GM15510 (cell line): Measurements from ENCODE around the gene TPGS2.

Experiments
- POLR2A ChIP-seq: IDR thresholded peaks from 3 replicates; pipeline ENCODE4 v1.6.1; 2011; ENCODE audit warnings: borderline replicate concordance; ENCODE audit not compliant: insufficient read length; ENCODE audit errors: extremely low read depth

The TPGS2 gene

GRCh38 chr18:36831139-36831538 is 2.3 kb upstream of the TPGS2 start:
- no peak for TF ChIP-seq POLR2A

- TF ChIP-seq POLR2A, result no peak
Measured at GRCh38 chr18:36830158-36830495, 1.3 kb upstream of the TPGS2 start.

GRCh38 chr18:36829362-36830157 is 758 bp upstream of the TPGS2 start:
- TF ChIP-seq POLR2A, result no peak

- no peak for TF ChIP-seq POLR2A
Measured at GRCh38 chr18:36828157-36828629, 609 bp downstream of the TPGS2 start.

- no peak for TF ChIP-seq POLR2A
Measured at GRCh38 chr18:36826556-36826955, 2.2 kb downstream of the TPGS2 start.

GRCh38 chr18:36825526-36825925 is 3.3 kb downstream of the TPGS2 start:
- no peak for TF ChIP-seq POLR2A

GRCh38 chr18:36821681-36822080 is 7.1 kb downstream of the TPGS2 start:
- TF ChIP-seq POLR2A, result no peak

GRCh38 chr18:36819621-36820020 is 9.2 kb downstream of the TPGS2 start:
- no peak for TF ChIP-seq POLR2A

- TF ChIP-seq POLR2A, result no peak
Measured at GRCh38 chr18:36818652-36819051, 10.2 kb downstream of the TPGS2 start.

GRCh38 chr18:36817039-36817438 is 11.8 kb downstream of the TPGS2 start:
- no peak for TF ChIP-seq POLR2A

- TF ChIP-seq POLR2A, result no peak
Measured at GRCh38 chr18:36814994-36815393, 13.8 kb downstream of the TPGS2 start.

GRCh38 chr18:36813824-36814223 is 15.0 kb downstream of the TPGS2 start:
- no peak for TF ChIP-seq POLR2A

- TF ChIP-seq POLR2A, result no peak
Measured at GRCh38 chr18:36813101-36813775, 15.6 kb downstream of the TPGS2 start.

GRCh38 chr18:36812678-36813077 is 16.1 kb downstream of the TPGS2 start:
- no peak for TF ChIP-seq POLR2A

GRCh38 chr18:36811955-36812354 is 16.8 kb downstream of the TPGS2 start:
- no peak for TF ChIP-seq POLR2A

GRCh38 chr18:36811430-36811829 is 17.4 kb downstream of the TPGS2 start:
- TF ChIP-seq POLR2A, result no peak
